GM20000 (cell line): ENCODE measurements around the gene GPD1L.

Source experiments
- DNase-seq: peaks from one replicate; pipeline ENCODE4 v3.0.0; 2012; ENCODE audit warnings: low spot score
- TF ChIP-seq, protein P1 (sequence below): IDR thresholded peaks from 2 replicates; pipeline ENCODE4 v1.5.1; 2012; ENCODE audit warnings: mild to moderate bottlenecking, control low read depth; ENCODE audit errors: extremely low read depth, missing control alignments

GPD1L gene

DNA sequence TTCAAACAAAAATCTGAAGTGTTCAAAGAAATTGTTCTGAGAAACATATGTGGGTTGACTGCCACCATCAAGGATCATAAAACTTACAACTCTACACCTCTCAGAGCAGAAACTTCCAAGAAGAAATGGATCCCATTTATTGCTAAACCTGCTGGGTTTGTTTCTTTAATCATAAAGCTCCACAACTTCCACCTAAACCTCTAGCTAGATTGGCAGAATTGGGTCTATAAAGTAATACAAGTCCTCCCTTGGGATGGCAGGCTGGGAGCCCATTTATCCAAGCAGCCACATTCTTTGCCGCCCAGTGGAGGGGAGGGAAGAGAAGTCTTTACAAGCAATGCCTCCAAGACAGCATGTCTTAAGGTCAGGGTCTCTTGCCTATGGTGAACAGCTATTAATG, 91.6 kb downstream of the GPD1L start:
- DNase-seq: no peak
- TF ChIP-seq, protein P1, sequence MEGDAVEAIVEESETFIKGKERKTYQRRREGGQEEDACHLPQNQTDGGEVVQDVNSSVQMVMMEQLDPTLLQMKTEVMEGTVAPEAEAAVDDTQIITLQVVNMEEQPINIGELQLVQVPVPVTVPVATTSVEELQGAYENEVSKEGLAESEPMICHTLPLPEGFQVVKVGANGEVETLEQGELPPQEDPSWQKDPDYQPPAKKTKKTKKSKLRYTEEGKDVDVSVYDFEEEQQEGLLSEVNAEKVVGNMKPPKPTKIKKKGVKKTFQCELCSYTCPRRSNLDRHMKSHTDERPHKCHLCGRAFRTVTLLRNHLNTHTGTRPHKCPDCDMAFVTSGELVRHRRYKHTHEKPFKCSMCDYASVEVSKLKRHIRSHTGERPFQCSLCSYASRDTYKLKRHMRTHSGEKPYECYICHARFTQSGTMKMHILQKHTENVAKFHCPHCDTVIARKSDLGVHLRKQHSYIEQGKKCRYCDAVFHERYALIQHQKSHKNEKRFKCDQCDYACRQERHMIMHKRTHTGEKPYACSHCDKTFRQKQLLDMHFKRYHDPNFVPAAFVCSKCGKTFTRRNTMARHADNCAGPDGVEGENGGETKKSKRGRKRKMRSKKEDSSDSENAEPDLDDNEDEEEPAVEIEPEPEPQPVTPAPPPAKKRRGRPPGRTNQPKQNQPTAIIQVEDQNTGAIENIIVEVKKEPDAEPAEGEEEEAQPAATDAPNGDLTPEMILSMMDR: no peak

DNA sequence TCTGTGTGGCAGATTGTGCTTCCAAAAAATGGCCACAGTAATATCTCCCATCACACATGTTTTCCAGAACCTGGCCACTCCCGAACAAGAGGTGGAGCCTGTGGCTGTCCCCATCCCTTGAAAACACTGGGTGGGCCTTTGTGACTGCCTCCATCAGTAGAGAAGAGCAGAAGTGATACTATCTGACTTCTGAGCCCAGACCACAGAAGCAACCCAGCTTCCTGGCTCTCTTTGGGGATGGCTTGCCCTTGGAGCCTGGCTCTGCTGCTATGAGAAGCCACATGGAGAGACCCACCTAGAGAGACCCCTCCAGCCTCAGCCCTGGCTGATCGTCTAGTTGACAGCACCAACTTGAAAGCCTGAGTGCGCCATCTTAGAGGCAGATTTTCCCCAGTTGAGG, 92.3 kb downstream of the GPD1L start:
- TF ChIP-seq, protein P1: no peak
- DNase-seq: no peak

DNA sequence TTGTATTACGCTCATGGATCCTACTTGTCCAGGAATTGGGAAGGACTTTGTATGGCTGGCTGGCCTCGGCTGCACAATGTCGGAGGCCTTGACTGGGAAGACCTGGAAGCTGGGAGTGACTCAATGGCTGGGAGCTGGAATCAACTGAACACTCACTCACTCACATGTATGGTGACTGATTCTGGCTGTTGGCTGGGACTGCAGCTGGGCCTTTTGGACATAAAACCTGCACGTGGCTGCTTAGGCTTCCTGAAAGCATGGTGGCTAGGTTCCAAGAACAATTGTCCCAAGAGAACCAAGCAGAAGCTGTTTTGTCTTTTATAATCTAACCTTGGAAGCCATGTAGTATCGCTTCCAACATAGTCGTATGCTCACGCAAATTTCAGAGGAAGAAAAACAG, 94.1 kb downstream of the GPD1L start:
- DNase-seq: no peak
- TF ChIP-seq, protein P1: no peak

DNA sequence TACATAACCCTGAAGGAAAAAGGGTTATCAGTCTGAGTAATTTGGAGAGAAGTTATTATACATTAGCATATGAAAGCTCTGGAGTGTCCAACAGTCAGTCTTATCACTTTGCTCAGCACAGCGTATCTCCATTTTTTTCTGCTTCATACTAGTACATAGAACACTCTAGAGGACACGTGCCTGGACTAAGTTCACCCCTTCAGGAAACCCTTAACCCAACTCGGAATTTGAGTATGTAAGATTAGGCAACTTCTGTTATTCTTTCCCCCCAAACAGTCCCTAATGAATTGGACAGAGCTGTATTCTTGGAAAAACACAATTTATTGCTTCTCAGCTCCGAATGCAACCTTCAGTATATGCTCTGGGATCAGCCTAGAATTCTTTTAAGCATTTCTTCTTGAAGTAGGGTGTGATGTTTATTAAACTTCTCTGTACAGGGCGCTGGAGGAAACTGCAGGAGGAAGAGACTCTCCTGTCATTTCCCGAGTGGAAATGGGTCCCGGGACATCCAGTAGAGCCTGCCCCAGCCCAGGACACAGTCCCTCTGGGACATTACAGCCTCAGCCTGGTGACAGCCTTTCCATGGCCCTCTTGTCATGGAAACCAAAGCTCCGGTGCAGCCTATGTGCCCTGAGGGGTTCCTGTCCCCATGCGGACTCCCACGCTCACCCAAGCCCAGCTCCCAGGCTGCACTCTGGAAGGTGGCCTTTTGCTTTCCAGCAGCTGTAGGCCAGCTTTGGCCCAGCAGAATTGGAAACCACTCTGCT, 94.8 kb downstream of the GPD1L start:
- no peak for DNase-seq
- TF ChIP-seq, protein P1: no peak

DNA sequence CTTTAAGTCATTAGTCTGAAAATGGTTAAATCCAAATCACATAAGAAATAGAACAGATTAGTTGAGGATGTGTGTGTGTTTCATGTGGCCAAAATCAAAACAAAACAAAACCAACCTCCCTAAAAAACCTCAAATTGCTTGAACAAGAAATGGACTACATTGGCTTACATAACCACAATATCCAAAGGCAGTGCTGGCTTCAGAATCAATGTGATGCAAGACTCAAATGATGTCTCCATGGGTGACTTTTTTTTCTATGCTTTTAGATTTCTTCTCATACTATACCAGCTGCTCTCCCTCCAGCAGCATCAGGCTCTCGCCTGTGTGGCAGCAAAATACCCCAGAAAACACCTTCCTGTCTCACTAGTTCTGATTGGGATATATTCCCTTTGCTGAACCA, 96.1 kb downstream of the GPD1L start:
- TF ChIP-seq, protein P1: no peak
- no peak for DNase-seq

DNA sequence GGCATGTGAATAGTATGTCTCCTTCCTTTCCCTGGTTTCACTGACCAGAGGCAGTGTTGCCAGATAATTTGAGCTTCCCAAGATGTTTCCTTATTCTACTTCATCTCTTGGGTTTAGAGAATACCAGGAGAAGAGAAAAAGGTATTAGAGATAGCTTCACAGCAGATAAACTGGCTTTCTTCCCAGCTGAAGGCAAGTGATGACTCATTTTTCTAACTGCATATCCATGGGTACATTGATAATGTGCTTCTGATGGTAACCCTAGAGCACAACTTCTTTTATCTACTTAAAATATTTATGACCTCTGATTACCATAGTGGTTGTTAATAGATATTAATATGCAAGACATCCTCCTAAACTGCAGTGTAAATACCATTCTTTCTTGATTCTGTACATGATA, 97.4 kb downstream of the GPD1L start:
- no peak for DNase-seq
- TF ChIP-seq, protein P1: no peak

DNA sequence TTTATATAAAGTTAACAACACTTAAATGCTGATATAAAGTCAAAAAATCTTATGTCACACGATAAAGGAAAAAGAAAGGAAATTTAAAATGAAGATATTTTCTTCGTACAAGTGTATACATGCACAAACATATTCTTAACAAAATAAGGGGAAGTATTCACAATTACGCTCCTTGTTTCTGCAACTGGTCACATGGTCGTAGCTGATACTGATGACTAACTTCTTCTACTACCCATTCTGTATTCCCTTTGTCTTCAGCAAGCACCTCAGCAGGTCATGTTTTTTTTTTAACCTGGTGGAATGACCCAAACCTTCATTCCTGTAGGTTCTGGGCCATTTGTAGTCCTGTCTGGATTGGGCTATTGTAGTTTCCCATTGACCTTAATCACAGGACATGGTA, 102.0 kb downstream of the GPD1L start:
- TF ChIP-seq, protein P1: no peak
- DNase-seq: no peak
